NB4 (cell line): Measurements from ENCODE around the gene GNA12.

Source experiments
- MAX ChIP-seq: IDR thresholded peaks from 2 replicates; pipeline ENCODE4 v1.6.1; 2011; ENCODE audit warnings: low read depth, low read length
- MYC ChIP-seq: IDR thresholded peaks from 2 replicates; pipeline ENCODE4 v1.6.1; 2011; ENCODE audit warnings: low read depth, low read length
- POLR2A ChIP-seq: IDR thresholded peaks from 2 replicates; pipeline ENCODE4 v1.6.1; 2011; ENCODE audit warnings: mild to moderate bottlenecking; ENCODE audit not compliant: insufficient read length; ENCODE audit errors: extremely low read depth
- TF ChIP-seq, protein P1 (sequence below): IDR thresholded peaks from one replicate; pipeline ENCODE4 v1.5.1; 2012; ENCODE audit warnings: low read depth, low read length

DNA sequence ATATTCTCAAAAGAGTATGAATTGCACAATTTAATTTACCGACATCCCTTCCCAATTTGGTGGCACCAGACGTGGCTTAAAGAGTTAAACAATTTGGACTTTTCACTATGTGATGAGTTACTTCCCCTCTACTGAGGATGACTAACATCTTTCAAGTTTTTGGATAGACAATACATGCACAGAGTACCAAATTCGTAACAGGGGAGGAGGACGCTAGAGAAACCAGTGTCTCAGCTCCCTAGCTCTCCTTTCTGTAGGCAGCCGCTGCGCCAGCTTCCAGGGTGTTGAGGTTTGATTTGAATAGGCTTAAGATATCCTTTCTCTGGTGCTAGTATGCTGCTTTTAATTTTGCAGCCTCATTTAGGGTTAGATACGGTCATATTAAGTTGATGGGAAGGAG lies 69.2 kb downstream of the GNA12 start:
- no peak for TF ChIP-seq POLR2A
- TF ChIP-seq, protein P1, sequence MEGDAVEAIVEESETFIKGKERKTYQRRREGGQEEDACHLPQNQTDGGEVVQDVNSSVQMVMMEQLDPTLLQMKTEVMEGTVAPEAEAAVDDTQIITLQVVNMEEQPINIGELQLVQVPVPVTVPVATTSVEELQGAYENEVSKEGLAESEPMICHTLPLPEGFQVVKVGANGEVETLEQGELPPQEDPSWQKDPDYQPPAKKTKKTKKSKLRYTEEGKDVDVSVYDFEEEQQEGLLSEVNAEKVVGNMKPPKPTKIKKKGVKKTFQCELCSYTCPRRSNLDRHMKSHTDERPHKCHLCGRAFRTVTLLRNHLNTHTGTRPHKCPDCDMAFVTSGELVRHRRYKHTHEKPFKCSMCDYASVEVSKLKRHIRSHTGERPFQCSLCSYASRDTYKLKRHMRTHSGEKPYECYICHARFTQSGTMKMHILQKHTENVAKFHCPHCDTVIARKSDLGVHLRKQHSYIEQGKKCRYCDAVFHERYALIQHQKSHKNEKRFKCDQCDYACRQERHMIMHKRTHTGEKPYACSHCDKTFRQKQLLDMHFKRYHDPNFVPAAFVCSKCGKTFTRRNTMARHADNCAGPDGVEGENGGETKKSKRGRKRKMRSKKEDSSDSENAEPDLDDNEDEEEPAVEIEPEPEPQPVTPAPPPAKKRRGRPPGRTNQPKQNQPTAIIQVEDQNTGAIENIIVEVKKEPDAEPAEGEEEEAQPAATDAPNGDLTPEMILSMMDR = no peak
- no peak for TF ChIP-seq MAX
- TF ChIP-seq MYC = no peak
